ENCODE data around the gene PSMD8. TPM values are rescaled to one million over a fixed set of nuclear protein-coding genes. Genes with fewer than 3 reads are reported as not detected.
A peak's percentile ranks its signal among the peaks of the same experiment; 100 is the strongest.
"Not testable (repeated sequence)": the region's sequence is repeated elsewhere in the genome, so short reads cannot be mapped to it uniquely, and the experiment has no call there.

PSMD8 gene
- total RNA-seq, 2 donors from 2014 or later, result 121 to 139 TPM

- intact Hi-C loops (cut with DNase I), result no loop called here
- peak; percentile 82 for DNase-seq (ENCODE audit: low spot score)
Observed at GRCh38 chr19:38425810-38426466, 51.6 kb downstream of the PSMD8 start, which contains the start of gene RASGRP4. Gene RASGRP4, minus strand, starts transcription at chr19:38426219. Its CDS starts 128 bp downstream, at chr19:38426091.

GRCh38 chr19:38427035-38427677 lies 52.8 kb downstream of the PSMD8 start:
- DNase-seq (ENCODE audit: low spot score); intact Hi-C loops (cut with DNase I): not testable (repeated sequence)

- no peak for DNase-seq (ENCODE audit: low spot score)
- intact Hi-C loops (cut with DNase I), result no loop called here
Observed at GRCh38 chr19:38429055-38429810, 54.9 kb downstream of the PSMD8 start.

- DNase-seq (ENCODE audit: low spot score), result no peak
- intact Hi-C loops (cut with DNase I), result no loop called here
Observed at GRCh38 chr19:38429811-38430156, 55.4 kb downstream of the PSMD8 start.

- no peak for DNase-seq (ENCODE audit: low spot score)
- intact Hi-C loops (cut with DNase I), result no loop called here
Observed at GRCh38 chr19:38430931-38431330, 56.6 kb downstream of the PSMD8 start.

GRCh38 chr19:38433268-38433733 lies 58.9 kb downstream of the PSMD8 start, which contains the start of gene RYR1:
Gene RYR1, plus strand, starts transcription at chr19:38433691. Its CDS starts 139 bp downstream, at chr19:38433830.
- intact Hi-C loops (cut with DNase I), result no loop called here
- peak; percentile 88 for DNase-seq (ENCODE audit: low spot score)

Other genes with a start within 250 kb of the PSMD8 start
- gene DPF1, start 150.3 kb upstream of the PSMD8 start, total RNA-seq, result under 1 TPM; 0.14 to 0.65 TPM
- gene PPP1R14A, start 118.2 kb upstream of the PSMD8 start, total RNA-seq, result 100 to 1,000 TPM; 314 to 462 TPM
- 10 to 100 TPM; 25.1 to 39.7 TPM for gene SPINT2, start 110.0 kb upstream of the PSMD8 start, total RNA-seq
- gene C19orf33, start 70.3 kb upstream of the PSMD8 start, total RNA-seq, result 1 to 10 TPM; 1.1 to 1.2 TPM
- 10 to 100 TPM; 16.5 to 23.2 TPM for gene YIF1B, start 58.6 kb upstream of the PSMD8 start, total RNA-seq
- 10 to 100 TPM; 10.2 to 14.5 TPM for gene KCNK6, start 54.7 kb upstream of the PSMD8 start, total RNA-seq
- 1 to 10 TPM; 2.3 to 4.0 TPM for gene CATSPERG, start 38.7 kb upstream of the PSMD8 start, total RNA-seq
- gene GGN, start 13.5 kb downstream of the PSMD8 start, total RNA-seq, result 1 to 10 TPM in 1 of 2 donors, under 1 TPM in 1; 0.51 to 2.2 TPM
- 1 to 10 TPM; 2.8 to 6.5 TPM for gene SPRED3, start 14.1 kb downstream of the PSMD8 start, total RNA-seq
- gene FAM98C, start 28.5 kb downstream of the PSMD8 start, total RNA-seq, result 10 to 100 TPM in 1 of 2 donors, 1 to 10 TPM in 1; 9.6 to 10.7 TPM
- gene RASGRP4, start 51.6 kb downstream of the PSMD8 start, total RNA-seq, result 1 to 10 TPM; 3.9 to 6.6 TPM
- gene RYR1, start 59.1 kb downstream of the PSMD8 start, total RNA-seq, result 1 to 10 TPM; 1.3 to 5.6 TPM
- gene MAP4K1, start 243.4 kb downstream of the PSMD8 start, total RNA-seq, result 1 to 10 TPM; 2.7 to 5.5 TPM
- 100 to 1,000 TPM; 170 to 191 TPM for gene EIF3K, start 244.6 kb downstream of the PSMD8 start, total RNA-seq